Skeletal muscle satellite cell (primary cell): Measurements from ENCODE around the gene TBC1D3B.
"Not testable (repeated sequence)": the region's sequence is repeated elsewhere in the genome, so short reads cannot be mapped to it uniquely, and the experiment has no call there.

Source experiments
- H3K27me3 ChIP-seq: 2 replicates; pipeline ENCODE4 v1.7.0; 2013; ENCODE audit warnings: low read length; ENCODE audit not compliant: control insufficient read depth, insufficient read depth
- H3K36me3 ChIP-seq: 2 replicates; pipeline ENCODE4 v1.7.0; 2013; ENCODE audit warnings: mild to moderate bottlenecking, control low read depth, low read length; ENCODE audit not compliant: insufficient read depth
- H3K4me1 ChIP-seq: 2 replicates; pipeline ENCODE4 v1.7.0; 2013; ENCODE audit warnings: low read length; ENCODE audit not compliant: control insufficient read depth, insufficient read depth
- H3K4me2 ChIP-seq: 2 replicates; pipeline ENCODE4 v1.7.0; 2013; ENCODE audit warnings: mild to moderate bottlenecking, low read length
- H3K4me3 ChIP-seq: 2 replicates; pipeline ENCODE4 v1.7.0; 2013; ENCODE audit warnings: low read length
- H3K9ac ChIP-seq: 2 replicates; pipeline ENCODE4 v1.7.0; 2013; ENCODE audit warnings: mild to moderate bottlenecking, low read depth, low read length, moderate library complexity
- H3K9me3 ChIP-seq: replicated peaks from 2 replicates; pipeline ENCODE4 v1.7.0; 2013; ENCODE audit warnings: mild to moderate bottlenecking, control low read depth, low read length

Gene TBC1D3B

GRCh38 chr17:36210439-36211211, 34.2 kb upstream of the TBC1D3B start, which contains the start of gene CCL4L2:
Gene CCL4L2, plus strand, starts transcription at chr17:36211063.
- not testable (repeated sequence) for H3K4me2 ChIP-seq, H3K4me3 ChIP-seq, H3K36me3 ChIP-seq, H3K27me3 ChIP-seq, H3K4me1 ChIP-seq, H3K9me3 ChIP-seq, H3K9ac ChIP-seq

GRCh38 chr17:36209575-36209974, 33.1 kb upstream of the TBC1D3B start:
- Histone ChIP-seq H3K9ac (no peak overlapping the region), H3K4me1 (no peaks in the 10 kb centered on the region), H3K4me2 (no peak overlapping the region), H3K36me3 (no peaks in the 10 kb centered on the region), H3K4me3 (no peak overlapping the region), H3K9me3 (no peaks in the 10 kb centered on the region), H3K27me3 (peaks cover 5% of the 10 kb centered on the region)

GRCh38 chr17:36207383-36207782, 30.9 kb upstream of the TBC1D3B start:
- H3K4me3 ChIP-seq, H3K36me3 ChIP-seq, H3K27me3 ChIP-seq, H3K4me1 ChIP-seq, H3K9me3 ChIP-seq, H3K9ac ChIP-seq, H3K4me2 ChIP-seq: not testable (repeated sequence)

GRCh38 chr17:36206486-36206821, 30.0 kb upstream of the TBC1D3B start:
- not testable (repeated sequence) for H3K4me3 ChIP-seq, H3K36me3 ChIP-seq, H3K4me1 ChIP-seq, H3K4me2 ChIP-seq, H3K27me3 ChIP-seq, H3K9me3 ChIP-seq, H3K9ac ChIP-seq

GRCh38 chr17:36205637-36206485, 29.4 kb upstream of the TBC1D3B start:
- Histone ChIP-seq H3K4me2 (no peak overlapping the region), H3K9ac (no peak overlapping the region), H3K9me3 (no peaks in the 10 kb centered on the region), H3K27me3 (peaks cover 8% of the 10 kb centered on the region), H3K4me1 (no peaks in the 10 kb centered on the region), H3K4me3 (no peak overlapping the region), H3K36me3 (no peaks in the 10 kb centered on the region)

GRCh38 chr17:36204724-36205500, 28.5 kb upstream of the TBC1D3B start:
- Histone ChIP-seq H3K36me3 (no peaks in the 10 kb centered on the region), H3K9me3 (no peaks in the 10 kb centered on the region), H3K4me2 (no peak overlapping the region), H3K9ac (no peak overlapping the region), H3K4me3 (no peak overlapping the region), H3K4me1 (no peaks in the 10 kb centered on the region), H3K27me3 (peaks cover 8% of the 10 kb centered on the region)

GRCh38 chr17:36203335-36203734, 26.9 kb upstream of the TBC1D3B start:
- Histone ChIP-seq H3K9ac (no peak overlapping the region), H3K27me3 (peaks cover 13% of the 10 kb centered on the region), H3K9me3 (no peaks in the 10 kb centered on the region), H3K4me1 (no peaks in the 10 kb centered on the region), H3K4me2 (no peak overlapping the region), H3K36me3 (no peaks in the 10 kb centered on the region), H3K4me3 (no peak overlapping the region)

GRCh38 chr17:36201506-36201905, 25.1 kb upstream of the TBC1D3B start:
- not testable (repeated sequence) for H3K4me2 ChIP-seq, H3K9me3 ChIP-seq, H3K36me3 ChIP-seq, H3K4me3 ChIP-seq, H3K9ac ChIP-seq, H3K4me1 ChIP-seq
- peaks cover 13% of the 10 kb centered on the region for H3K27me3 ChIP-seq

- not testable (repeated sequence) for H3K4me2 ChIP-seq, H3K9ac ChIP-seq, H3K36me3 ChIP-seq, H3K9me3 ChIP-seq, H3K4me1 ChIP-seq, H3K4me3 ChIP-seq
- peaks cover 13% of the 10 kb centered on the region for H3K27me3 ChIP-seq
Measured at GRCh38 chr17:36201102-36201501, 24.7 kb upstream of the TBC1D3B start.

- no peaks in the 10 kb centered on the region for H3K36me3 ChIP-seq
- no peak overlapping the region for H3K4me2 ChIP-seq
- peaks cover 8% of the 10 kb centered on the region for H3K27me3 ChIP-seq
- no peak overlapping the region for H3K4me3 ChIP-seq
- H3K9ac ChIP-seq: no peak overlapping the region
- no peaks in the 10 kb centered on the region for H3K9me3 ChIP-seq
- H3K4me1 ChIP-seq: no peaks in the 10 kb centered on the region
Measured at GRCh38 chr17:36198831-36199465, 22.5 kb upstream of the TBC1D3B start.

GRCh38 chr17:36197387-36197703, 20.9 kb upstream of the TBC1D3B start:
- no peak overlapping the region for H3K9ac ChIP-seq

More at GRCh38 chr17:36197387-36197703, 20.9 kb upstream of the TBC1D3B start:
- H3K4me1 ChIP-seq: no peaks in the 10 kb centered on the region
- H3K27me3 ChIP-seq: peaks cover 8% of the 10 kb centered on the region
- no peaks in the 10 kb centered on the region for H3K36me3 ChIP-seq
- no peak overlapping the region for H3K4me2 ChIP-seq
- H3K9me3 ChIP-seq: no peaks in the 10 kb centered on the region
- no peak overlapping the region for H3K4me3 ChIP-seq
